ENCODE data around the gene WFDC5.

- TF ChIP-seq POLR2A (IDR thresholded peaks at IDR 0.05), result no peak
- TF ChIP-seq CTCF (IDR thresholded peaks at IDR 0.05), result no peak
Observed at GRCh38 chr20:45064812-45065211, 50.2 kb downstream of the WFDC5 start.

Measured in lower leg skin (tissue), 3 donors.